Stimulated activated CD8-positive, alpha-beta memory T cell treated with anti-CD3 and anti-CD28 coated beads, Interleukin-15, amount 100 ng/mL, for 1 hour (primary cell): ENCODE data around the gene RPS6KA4.

ENCODE experiments used
- DNase-seq: peaks from one replicate; pipeline ENCODE4 v3.0.0-alpha.2; 2020; ENCODE audit warnings: low read depth

The RPS6KA4 gene

DNA sequence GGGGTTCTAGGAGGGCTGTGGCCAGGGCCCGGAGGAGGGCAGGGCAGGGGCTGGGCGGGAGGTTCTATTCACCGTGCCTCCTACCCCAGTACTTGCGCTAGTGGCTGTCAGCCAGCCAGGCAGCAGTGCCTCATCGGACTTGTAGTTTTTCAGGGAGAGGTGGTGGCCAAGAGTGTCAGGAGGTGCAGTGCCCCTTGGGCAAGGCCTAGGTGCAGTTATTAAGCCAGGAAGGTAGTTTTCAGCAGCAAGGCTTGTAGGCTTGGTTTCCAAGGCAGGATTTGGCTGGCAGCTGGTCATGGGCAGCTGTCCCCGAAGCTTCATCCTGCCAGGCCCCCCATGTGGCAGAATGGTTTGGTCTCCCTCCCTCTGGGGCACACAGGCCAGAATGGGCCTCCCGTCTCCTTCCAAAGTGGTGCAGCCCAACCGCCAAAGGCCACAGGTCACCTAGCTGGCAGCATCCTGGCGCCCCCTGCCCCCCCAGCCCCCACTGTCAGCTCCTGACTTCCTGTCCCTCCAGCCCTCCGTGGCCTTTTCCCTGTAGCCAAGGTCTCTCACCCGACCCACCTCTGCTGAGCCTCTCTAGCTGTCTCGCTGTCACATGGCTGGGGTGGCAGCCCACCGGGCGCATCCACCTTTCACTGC lies 10.5 kb upstream of the RPS6KA4 start:
- no peak for DNase-seq

DNA sequence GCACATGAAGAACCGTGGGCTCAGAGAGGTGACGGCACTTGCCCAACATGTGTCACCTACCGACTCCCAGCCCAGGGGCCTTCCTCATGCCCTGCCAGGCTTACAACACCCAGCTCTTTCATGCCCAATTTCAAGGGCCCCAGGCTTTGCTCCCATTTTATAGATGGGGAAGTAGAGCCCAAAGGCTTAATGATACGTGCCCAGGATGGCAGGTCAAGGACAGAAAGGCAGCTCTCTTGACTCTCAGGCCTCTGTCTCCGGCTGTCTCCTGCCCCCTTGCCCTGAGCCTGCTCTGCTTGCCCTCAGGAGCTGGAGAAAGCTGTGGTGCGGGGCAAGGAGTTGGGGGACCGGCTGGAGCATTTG lies 10.0 kb upstream of the RPS6KA4 start:
- DNase-seq = no peak

DNA sequence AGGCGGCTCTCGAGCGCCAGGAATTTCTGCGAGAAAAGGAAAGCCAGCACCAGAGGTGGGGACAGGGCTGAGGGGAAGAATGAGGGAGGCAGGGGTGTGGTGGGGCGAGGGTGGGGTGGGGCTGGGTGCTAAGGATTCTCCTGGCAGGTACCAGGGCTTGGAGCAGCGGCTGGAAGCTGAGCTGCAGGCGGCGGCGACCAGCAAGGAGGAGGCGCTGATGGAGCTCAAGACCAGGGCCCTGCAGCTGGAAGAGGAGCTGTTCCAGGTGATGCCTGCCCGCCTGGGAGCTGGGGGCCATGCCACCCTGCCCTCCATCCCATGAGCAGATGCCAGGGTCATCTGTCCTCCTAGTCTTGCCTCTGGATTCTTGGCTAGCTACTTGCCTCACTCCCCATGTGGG lies 9.6 kb upstream of the RPS6KA4 start:
- DNase-seq = no peak

DNA sequence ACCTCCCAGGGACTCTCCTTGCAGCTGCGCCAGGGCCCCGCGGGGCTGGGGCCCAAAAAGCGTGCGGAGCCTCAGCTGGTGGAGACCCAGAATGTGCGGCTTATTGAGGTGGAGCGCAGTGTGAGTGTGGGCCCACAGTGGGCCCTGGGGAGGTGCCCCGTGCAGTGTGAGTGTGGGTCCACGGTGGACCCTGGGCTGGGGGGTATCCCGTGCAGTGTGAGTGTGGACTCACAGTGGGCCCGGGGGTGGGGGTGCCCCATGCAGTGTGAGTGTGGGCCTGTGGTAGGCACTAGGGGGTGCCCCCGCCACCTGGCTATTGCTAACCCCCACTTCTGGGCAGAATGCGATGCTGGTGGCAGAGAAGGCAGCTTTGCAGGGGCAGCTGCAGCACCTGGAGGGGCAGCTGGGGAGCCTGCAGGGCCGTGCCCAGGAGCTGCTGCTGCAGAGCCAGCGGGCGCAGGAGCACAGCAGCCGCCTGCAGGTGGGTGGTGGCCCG lies 7.8 kb upstream of the RPS6KA4 start:
- DNase-seq = no peak

DNA sequence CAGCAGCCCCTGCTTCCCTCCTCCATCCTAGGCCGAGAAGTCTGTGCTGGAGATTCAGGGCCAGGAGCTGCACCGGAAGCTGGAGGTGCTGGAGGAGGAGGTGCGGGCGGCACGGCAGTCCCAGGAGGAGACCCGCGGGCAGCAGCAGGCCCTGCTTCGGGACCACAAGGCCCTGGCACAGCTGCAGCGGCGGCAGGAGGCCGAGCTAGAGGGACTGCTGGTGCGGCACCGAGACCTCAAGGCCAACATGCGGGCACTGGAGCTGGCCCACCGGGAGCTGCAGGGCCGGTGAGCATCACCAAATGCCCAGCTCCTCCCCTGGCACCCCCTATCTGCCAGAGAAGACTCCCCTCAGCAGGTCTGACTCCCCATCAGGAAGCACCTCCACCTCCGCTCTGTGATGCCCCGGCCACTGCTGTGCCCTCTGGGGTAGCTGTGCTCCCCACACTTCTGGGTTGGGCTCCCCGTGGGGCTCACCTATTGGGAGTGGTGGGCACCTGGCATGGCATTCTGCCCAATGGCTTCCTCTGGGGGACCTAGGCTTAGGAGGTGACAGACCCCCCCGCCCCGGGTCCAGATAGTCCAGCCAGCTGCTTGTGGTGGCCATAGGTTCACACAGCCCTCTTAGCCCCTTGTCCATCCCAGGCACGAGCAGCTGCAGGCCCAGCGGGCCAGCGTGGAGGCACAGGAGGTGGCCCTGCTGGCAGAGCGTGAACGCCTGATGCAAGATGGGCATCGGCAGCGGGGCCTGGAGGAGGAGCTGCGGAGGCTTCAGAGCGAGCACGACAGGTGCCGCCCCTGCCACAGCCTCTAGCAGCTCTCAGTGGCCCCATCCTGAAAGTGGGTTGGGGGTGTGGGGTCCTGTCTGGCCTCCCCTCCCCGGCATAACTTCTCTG lies 6.6 kb upstream of the RPS6KA4 start:
- DNase-seq = no peak

DNA sequence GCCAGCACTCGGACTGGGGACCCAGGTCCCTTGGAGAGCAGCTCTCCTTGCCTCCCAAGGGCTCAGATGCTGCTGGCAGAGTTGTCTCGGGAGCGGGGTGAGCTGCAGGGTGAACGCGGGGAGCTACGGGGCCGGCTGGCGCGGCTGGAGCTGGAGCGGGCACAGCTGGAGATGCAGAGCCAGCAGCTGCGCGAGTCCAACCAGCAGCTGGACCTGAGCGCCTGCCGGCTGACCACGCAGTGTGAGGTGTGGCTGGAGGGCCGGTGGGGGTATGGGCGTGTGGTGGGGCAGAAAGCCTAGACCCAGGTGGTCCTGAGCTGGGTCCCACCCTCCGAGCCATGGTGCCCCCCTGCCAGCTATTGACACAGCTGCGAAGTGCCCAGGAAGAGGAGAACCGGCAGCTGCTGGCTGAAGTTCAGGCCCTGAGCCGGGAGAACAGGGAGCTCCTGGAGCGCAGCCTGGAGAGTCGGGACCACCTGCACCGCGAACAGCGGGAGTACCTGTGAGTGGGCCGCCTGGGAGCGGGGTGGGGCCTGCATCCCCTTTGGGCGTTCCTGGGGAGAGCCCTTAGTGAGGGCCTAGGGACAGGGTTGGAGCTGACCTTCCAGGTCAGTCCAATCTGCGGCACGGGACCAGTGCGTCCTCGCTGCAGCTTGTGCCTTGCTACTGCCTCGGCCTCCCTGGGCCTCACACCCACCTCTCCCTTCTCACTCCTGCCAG lies 5.8 kb upstream of the RPS6KA4 start:
- no peak for DNase-seq

DNA sequence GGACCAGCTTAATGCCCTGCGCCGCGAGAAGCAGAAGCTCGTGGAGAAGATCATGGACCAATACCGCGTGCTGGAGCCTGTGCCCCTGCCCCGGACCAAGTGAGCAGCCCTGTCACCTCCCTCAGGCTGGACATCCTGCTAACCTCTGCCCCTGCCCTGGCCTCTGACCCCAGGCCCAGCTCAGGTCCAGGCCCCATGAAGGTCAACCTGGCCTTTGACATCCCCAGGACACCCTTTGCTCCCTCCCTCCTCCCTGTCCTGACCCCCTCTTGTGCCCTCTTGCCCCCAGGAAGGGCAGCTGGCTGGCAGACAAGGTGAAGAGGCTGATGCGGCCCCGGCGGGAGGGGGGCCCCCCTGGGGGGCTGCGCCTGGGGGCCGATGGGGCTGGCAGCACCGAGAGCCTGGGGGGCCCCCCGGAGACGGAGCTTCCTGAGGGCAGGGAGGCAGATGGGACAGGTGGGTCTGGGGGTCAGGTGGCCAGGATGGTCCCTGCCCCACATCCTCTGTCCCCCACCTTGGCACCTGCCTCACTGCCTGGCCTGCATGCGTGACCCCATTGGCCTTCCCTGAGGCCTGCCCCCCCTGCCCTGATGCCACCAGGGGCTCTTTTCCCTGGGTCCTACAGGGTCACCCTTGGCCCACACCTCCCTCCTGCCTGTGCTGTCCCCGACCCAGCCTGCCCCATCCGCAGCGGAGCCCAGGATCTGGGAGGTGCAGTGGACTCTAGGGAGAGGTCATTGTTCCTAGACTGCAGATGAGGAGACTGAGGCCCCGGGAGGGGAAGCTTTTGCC lies 5.1 kb upstream of the RPS6KA4 start:
- no peak for DNase-seq

DNA sequence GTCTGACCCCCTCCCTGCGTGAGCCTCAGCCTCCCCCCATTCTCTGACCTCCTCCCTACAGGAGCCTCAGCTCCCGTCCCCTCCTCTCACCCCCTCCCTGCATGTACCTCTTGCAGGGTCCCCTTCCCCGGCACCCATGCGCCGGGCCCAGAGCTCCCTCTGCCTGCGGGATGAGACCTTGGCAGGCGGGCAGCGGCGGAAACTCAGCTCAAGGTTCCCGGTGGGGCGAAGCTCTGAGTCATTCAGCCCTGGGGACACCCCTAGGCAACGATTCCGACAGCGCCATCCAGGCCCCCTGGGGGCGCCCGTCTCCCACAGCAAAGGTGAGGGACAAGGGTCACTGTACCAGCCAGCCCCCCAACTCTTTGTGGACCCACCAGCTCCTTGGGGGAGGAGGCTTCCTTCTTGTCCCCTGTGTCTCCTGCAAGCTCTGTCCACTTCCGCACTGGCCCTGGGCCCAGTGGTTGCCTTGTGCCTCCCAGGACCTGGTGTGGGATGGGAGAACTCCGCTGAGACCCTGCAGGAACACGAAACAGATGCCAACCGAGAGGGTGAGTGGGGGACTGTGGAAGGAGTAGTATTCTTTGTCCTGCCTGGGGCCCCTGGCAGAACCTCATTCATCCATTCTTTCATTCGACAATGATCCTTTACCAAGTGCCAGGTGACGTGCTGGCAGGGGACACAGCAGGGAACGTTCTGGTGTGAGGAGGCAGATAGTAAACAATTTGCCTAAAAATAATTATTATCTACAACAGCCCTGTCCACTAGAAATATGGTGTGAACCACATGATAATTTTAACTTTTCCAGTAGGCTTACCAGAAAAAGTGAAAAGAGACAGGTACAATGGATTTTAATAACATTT lies 3.7 kb upstream of the RPS6KA4 start:
- no peak for DNase-seq

DNA sequence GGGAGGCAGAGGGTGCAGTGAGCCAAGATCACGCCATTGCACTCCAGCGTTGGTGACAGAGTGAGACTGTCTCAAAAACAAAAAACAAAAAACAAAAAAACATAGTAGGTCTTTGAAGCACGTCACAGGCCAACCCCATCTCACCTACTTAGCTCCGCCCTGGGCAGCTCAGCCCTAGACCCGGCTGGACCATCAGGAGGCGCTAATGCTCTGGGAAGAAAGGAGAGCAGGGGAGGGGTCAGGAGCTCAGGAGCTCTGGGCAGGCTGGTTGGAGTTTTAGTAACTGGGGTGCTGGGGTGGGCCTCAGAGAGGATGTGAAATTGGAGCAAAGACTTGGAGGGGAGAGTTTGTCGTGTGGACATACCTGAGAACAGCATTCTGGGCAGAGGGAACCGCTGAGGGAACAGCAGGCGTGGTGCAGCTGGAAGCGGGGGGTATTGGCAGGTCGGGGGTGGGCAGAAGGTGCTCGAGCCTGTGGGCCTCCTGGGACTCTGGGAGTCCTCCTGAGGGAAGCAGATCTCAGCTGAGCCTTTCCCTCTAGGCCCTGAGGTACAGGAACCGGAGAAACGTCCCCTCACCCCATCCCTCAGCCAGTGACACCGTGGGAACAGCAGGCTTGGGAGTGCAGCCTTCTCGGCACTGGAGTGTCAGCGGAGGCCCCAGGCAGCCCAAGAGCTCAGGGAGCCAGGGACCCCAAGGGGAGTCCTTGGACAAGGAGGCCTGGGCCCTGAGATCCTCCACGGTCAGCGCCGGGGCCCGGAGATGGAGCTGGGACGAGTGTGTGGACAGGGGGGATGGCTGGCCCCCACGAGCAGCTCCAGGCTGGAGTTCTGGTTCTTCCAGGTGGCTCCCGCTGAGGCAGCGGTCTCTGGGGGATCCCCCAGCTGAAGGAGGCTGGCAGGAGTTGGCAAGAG lies 2.2 kb upstream of the RPS6KA4 start:
- DNase-seq = no peak

DNA sequence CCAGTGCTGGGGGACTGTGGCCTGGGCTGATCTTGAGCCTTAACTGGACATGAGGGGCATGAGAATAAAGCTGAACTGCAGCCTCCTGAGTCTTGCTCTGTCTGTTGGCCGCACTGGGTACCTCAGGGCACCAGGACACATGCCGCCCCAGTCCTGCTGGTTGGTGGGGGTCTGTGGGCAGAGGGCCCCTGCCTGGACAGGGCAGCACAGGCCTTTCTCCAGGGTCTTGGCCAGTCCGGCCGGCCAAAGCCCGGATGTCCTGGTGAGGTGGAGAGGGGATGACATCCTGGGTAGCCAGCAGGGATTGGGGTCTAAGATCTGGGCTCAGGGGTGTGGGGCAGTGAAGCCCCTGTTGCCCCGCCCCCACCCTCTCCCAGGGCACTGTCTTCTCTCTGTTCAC lies 1.5 kb upstream of the RPS6KA4 start:
- no peak for DNase-seq

DNA sequence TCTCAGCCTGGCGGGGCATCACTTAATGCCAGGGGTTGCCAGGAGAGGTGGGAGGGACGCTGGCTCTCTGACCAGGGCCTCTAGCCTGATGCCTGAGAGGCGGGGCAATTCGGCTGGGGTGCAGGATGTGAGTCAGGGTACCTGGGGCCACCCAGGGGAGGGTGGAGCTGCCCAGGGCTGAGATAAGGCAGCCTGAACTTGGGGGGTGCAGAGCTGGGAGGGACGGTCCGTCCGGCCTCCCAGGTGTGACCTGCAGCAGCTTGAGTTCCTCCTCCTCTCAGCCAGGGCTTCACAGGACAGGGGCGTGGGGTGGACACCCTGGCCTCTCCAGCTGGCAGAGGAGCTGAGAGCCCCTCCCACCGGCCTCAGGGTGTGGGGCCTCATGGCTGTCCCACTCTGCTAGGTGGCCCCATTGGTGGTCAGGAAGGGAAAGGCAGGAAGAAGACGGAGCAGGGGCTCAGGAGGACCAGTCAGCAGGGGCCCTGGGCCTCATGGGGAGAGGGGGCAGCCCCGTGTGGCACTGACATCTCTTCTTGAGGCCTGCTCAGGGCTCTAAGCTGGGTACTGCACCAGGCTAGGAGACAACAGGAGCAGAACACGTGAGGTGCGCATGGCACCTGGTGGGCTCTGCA lies 942 bp upstream of the RPS6KA4 start:
- DNase-seq = no peak

DNA sequence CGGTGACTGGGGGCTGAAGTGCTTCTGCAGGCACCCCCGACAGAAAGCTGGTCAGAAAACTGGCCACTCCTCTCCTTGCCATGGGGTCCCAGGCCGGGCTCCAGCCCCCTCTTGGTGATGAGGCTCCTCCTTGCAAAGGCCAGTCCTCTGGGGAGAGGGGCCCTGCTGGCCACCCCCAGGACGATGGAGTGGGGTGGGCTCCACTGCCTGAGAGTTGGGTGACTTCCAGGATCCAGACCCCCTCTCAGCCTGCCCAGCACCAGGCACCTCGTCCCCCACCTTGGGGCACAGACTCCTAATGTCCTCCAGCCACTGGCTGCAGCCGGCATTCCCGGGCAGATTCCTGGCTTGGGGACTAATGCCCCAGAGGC lies 441 bp upstream of the RPS6KA4 start:
- no peak for DNase-seq

DNA sequence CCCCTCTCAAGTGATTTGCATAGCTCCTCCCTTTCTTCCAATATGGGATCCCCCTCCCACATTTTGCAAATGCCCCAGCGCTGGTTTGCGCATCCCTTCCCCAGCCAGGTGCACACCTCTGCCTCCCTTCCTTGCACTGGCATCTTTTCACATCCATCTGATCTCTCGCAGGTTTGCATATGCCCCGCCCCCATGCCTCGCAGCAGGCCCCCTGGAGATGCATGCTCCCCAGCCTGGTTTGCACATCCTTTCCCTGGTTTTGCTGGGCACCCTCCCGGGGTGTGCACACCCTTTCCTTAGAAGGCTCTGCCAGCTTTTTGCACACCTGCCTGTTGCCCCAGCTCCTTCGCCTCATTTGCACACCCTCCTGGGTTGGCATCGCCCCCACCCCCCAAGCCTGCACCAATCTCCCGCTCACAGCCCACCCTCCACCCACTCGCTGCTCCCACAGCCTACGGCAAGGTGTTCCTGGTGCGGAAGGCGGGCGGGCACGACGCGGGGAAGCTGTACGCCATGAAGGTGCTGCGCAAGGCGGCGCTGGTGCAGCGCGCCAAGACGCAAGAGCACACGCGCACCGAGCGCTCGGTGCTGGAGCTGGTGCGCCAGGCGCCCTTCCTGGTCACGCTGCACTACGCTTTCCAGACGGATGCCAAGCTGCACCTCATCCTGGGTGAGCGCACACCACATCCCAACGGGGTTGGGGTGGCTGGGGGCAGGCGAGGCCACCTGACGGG lies 917 bp downstream of the RPS6KA4 start:
- no peak for DNase-seq

DNA sequence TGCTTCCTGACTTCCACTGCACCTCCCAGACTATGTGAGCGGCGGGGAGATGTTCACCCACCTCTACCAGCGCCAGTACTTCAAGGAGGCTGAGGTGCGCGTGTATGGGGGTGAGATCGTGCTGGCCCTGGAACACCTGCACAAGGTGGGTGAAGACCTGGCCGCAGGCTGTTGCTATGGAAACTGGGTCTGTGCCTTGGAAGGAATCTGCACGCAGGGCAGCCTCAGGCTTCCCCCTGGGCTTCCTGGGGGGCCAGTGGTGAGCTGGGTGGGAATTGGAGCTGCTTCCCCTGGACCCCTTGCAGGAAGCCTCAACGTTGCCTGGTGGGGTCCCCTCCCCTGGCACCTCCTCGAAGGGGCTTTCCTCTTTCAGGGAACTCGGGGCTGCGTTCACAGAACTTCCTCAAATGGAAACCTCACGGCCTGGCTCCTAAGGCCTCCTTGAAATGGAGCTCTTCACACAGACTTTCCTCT lies 1.5 kb downstream of the RPS6KA4 start:
- DNase-seq = no peak

DNA sequence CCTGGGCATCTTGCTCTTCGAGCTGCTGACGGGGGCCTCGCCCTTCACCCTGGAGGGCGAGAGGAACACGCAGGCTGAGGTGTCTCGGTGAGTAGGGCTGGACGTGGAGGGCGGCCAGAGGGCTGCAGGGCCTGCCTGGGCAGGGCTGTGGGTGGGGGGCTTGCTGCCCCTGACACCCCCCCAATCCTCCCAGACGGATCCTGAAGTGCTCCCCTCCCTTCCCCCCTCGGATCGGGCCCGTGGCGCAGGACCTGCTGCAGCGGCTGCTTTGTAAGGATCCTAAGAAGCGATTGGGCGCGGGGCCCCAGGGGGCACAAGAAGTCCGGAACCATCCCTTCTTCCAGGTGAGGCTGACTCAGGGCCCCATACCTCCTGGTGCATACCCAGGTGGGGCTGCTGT lies 2.7 kb downstream of the RPS6KA4 start:
- DNase-seq = no peak

DNA sequence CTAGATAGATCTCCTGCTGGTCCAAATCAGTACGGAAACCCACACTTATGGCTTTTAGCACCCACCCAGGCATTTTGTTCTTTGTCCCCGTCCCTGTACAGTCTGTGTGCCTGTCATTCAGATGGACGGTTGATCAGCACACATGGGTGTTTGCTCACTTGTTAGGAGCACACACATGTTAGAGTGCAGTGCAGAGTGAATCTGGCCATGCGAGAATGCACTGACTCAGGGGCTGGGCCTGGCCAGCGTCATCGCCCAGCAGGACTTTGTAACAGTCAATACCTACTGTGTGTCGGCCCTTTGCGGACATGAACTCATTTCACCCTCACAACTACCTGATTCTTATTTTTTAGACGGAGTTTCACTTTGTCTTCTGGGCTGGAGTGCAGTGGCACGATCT lies 3.4 kb downstream of the RPS6KA4 start:
- DNase-seq = no peak

DNA sequence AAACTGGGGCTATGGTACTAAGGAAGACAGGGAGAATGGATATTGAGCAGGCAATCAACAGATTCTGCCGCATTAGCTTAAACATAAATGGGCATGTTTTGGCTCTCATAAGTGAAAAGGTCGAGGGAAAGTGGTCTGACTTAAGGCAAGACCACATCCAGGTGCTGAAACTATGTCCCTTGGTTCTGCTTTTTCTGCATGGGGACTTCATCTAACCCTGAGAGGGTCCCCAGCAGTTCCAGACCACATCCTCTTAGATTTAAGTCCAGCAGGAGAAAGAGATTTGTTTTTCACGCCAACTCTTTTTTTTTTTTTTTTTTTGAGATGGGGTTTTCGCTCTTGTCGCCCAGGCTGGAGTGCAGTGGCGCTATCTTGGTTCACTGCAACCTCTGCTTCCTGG lies 5.5 kb downstream of the RPS6KA4 start:
- DNase-seq = no peak

DNA sequence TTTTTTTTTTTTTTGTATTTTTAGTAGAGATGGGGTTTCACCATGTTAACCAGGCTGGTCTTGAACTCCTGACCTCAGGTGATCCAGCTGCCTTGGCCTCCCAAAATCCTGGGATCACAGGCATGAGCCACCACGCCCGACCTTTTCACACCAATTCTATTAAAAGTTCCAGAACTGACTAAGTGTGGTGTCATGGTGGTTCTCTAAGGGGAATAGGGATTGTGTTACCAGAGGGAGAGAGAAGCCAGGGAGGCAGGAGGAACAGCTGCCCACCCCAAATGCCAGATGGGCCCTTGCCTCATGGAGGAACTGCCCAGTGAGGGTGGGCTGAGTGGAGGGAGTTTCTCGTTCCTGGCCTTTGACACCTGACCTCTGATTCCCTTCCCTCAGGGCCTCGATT lies 5.9 kb downstream of the RPS6KA4 start:
- DNase-seq = no peak

DNA sequence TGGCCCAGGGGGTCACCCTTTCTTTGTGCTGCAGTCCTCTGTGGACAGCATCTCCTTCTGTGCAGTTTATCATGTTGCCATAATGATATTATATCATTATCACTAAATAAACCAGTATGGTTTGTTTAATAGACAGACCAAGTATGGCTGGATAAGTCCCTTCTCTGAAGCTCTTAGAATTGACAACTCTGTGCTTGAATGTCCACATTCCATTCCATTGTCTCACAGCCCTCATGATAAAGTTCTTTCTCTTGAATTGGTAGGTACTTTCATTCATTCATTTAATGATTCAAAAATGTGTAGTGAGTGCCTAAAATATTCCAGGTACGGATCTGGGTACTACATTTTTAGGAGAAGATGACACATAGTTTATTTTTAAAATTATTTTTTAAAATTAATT lies 7.8 kb downstream of the RPS6KA4 start:
- no peak for DNase-seq
